Measurements from ENCODE around the gene CTTNBP2. TPM values are rescaled to one million over a fixed set of nuclear protein-coding genes. Genes with fewer than 3 reads are reported as not detected.

Gene CTTNBP2
- polyA plus RNA-seq, 1 of the 3 experiments (the other 2 are of a cell fraction): not detected

GRCh38 chr7:117841611-117842010 lies 31.6 kb downstream of the CTTNBP2 start:
- H4K20me1 ChIP-seq (ENCODE audit: insufficient read depth): no peaks in the 10 kb centered on the region
- H3K9ac ChIP-seq: no peak overlapping the region
- no peak overlapping the region for H3K4me3 ChIP-seq (ENCODE audit: low read depth in 2 of 2, low read length in 1 of 2)
- no peaks in the 10 kb centered on the region for H3K36me3 ChIP-seq (replicated peaks in 1 of 2; ENCODE audit: control insufficient read depth in 1 of 2, insufficient read depth in 2 of 2, low read length in 1 of 2)
- no peak overlapping the region for H3K4me2 ChIP-seq
- no peak for TF ChIP-seq FOXJ3 (CRISPR knock-in tag; IDR thresholded peaks at IDR 0.05)
- TF ChIP-seq TCF12 (IDR thresholded peaks at IDR 0.05): no peak
- no peak for TF ChIP-seq NFIC (IDR thresholded peaks at IDR 0.05; ENCODE audit: borderline replicate concordance)
- TF ChIP-seq USF1 (IDR thresholded peaks at IDR 0.05; ENCODE audit: borderline replicate concordance, low read depth): no peak
- no peak for TF ChIP-seq EZH2phosphoT487 (IDR thresholded peaks at IDR 0.05; ENCODE audit: borderline replicate concordance, low read depth)
- no peaks in the 10 kb centered on the region for H3K27me3 ChIP-seq (ENCODE audit: insufficient read depth)
- no peaks in the 10 kb centered on the region for H3K9me3 ChIP-seq
- ChIA-PET POLR2A (no interaction called here), CTCF (no interaction called here)
- no peaks in the 10 kb centered on the region for H3K4me1 ChIP-seq (ENCODE audit: control insufficient read depth in 1 of 2, insufficient read depth in 2 of 2, low read depth in 1 of 2, low read length in 1 of 2)
- DNase-seq: no peak
- H3K9me2 ChIP-seq: no peaks in the 10 kb centered on the region
- no peak overlapping the region for H2AFZ ChIP-seq (ENCODE audit: low read depth)
- WGBS (ENCODE audit: low lambda C conversion rate): 6% methylated on average over 2 of the region's 2 CpGs
- no peaks in the 10 kb centered on the region for H3K79me2 ChIP-seq (ENCODE audit: insufficient read depth)
- no peak overlapping the region for H3K27ac ChIP-seq (ENCODE audit: low read depth in 2 of 2, low read length in 1 of 2)
- no peaks in the 10 kb centered on the region for H3F3A ChIP-seq (replicated peaks; ENCODE audit: insufficient read depth)

- Histone ChIP-seq H3K79me2 (ENCODE audit: insufficient read depth) (no peaks in the 10 kb centered on the region), H3K27ac (ENCODE audit: low read depth in 2 of 2, low read length in 1 of 2) (no peak overlapping the region), H3K9ac (no peak overlapping the region), H3F3A (replicated peaks; ENCODE audit: insufficient read depth) (no peaks in the 10 kb centered on the region), H3K4me2 (no peak overlapping the region), H3K4me1 (ENCODE audit: control insufficient read depth in 1 of 2, insufficient read depth in 2 of 2, low read depth in 1 of 2, low read length in 1 of 2) (no peaks in the 10 kb centered on the region), H3K27me3 (ENCODE audit: insufficient read depth) (no peaks in the 10 kb centered on the region), H3K9me2 (no peaks in the 10 kb centered on the region), H2AFZ (ENCODE audit: low read depth) (no peak overlapping the region), H3K9me3 (no peaks in the 10 kb centered on the region), H3K36me3 (replicated peaks in 1 of 2; ENCODE audit: control insufficient read depth in 1 of 2, insufficient read depth in 2 of 2, low read length in 1 of 2) (no peaks in the 10 kb centered on the region), H3K4me3 (ENCODE audit: low read depth in 2 of 2, low read length in 1 of 2) (no peak overlapping the region), H4K20me1 (ENCODE audit: insufficient read depth) (no peaks in the 10 kb centered on the region)
- ChIA-PET CTCF (interaction anchor here (1.0 kb wide), 1 partner anchor 61 kb away, joined by 3 read pairs; no protein-coding TSS in a partner anchor), POLR2A (no interaction called here)
- no peak for DNase-seq
- TF ChIP-seq NFIC (IDR thresholded peaks at IDR 0.05; ENCODE audit: borderline replicate concordance) (no peak), TAF1 (IDR thresholded peaks at IDR 0.05; ENCODE audit: borderline replicate concordance, low read depth, low read length) (no peak), REST (IDR thresholded peaks at IDR 0.05; ENCODE audit: low read depth, low read length) (no peak), SIN3A (IDR thresholded peaks at IDR 0.05; ENCODE audit: borderline replicate concordance, low read depth, low read length) (no peak), YY1 (IDR thresholded peaks at IDR 0.05; ENCODE audit: low read depth) (no peak), RAD21 (IDR thresholded peaks at IDR 0.05; ENCODE audit: low read length) (no peak), EZH2phosphoT487 (IDR thresholded peaks at IDR 0.05; ENCODE audit: borderline replicate concordance, low read depth) (no peak), GATA2 (CRISPR knock-in tag; IDR thresholded peaks at IDR 0.05) (no peak), USF2 (IDR thresholded peaks at IDR 0.05; ENCODE audit: borderline replicate concordance, low read depth, low read length) (no peak)
Measured at GRCh38 chr7:117841011-117841410, 32.2 kb downstream of the CTTNBP2 start.
